ENCODE results near the gene ATF2.

GRCh38 chr2:175206866-175207265 is 38.9 kb upstream of the ATF2 start:
- TF ChIP-seq EZH2 (IDR thresholded peaks at IDR 0.05) (no peak), FOXP2 (optimal IDR thresholded peaks at IDR 0.05; ENCODE audit: control extremely low read depth, extremely low read length, insufficient read depth) (no peak)
